ENCODE results near the gene SV2C. TPM values are rescaled to one million over a fixed set of nuclear protein-coding genes. Genes with fewer than 3 reads are reported as not detected.

SV2C gene
- total and polyA plus RNA-seq, 2 donors (not counting 1 experiment from before 2014, with no cell fraction given): not detected

GRCh38 chr5:76386360-76386759 lies 303.2 kb downstream of the SV2C start:
- peaks cover 13 to 15% of the 10 kb centered on the region in 2 donors for H3K4me1 ChIP-seq (ENCODE audit: control insufficient read depth in 2 of 2, insufficient read depth in 2 of 2, low read length in 2 of 2)

GRCh38 chr5:76388236-76388635 lies 305.1 kb downstream of the SV2C start:
- no peaks in the 10 kb centered on the region for H3K27me3 ChIP-seq (replicated peaks in 1 of 4; ENCODE audit: control extremely low read depth in 1 of 4, control insufficient read depth in 3 of 4, insufficient read depth in 4 of 4, low read length in 3 of 4)
- no peak for ATAC-seq (ENCODE audit: low read depth)
- ChIA-PET CTCF (interaction anchor here (1.3 kb wide), 1 partner anchor 14 kb away, joined by 7 read pairs; the partner anchor contains the start of gene IQGAP2), POLR2A (no interaction called here)
- no CpG with 5 or more reads among the region's 1 CpG for WGBS (ENCODE audit: insufficient coverage)
- intact Hi-C loops (cut with micrococcal nuclease): no loop called here
- no peak overlapping the region for H3K4me2 ChIP-seq (replicated peaks; ENCODE audit: low read depth, low read length, poor library complexity, severe bottlenecking)
- DNase-seq: no peak
- H2AFZ ChIP-seq (ENCODE audit: insufficient read depth, low read depth, low read length, poor library complexity, severe bottlenecking): no peak overlapping the region
- H3K4me1 ChIP-seq (ENCODE audit: control insufficient read depth in 2 of 2, insufficient read depth in 2 of 2, low read length in 2 of 2): peaks cover 13 to 17% of the 10 kb centered on the region in 2 donors
- no peak overlapping the region for H3K4me3 ChIP-seq (ENCODE audit: control extremely low read depth in 1 of 5, extremely low read depth in 1 of 5, insufficient read depth in 1 of 5, low read depth in 2 of 5, low read length in 4 of 5)
- H3K9me3 ChIP-seq (ENCODE audit: control extremely low read depth in 1 of 3, control insufficient read depth in 2 of 3, insufficient read depth in 1 of 3, low read length in 2 of 3): peaks cover 0 to 4% (median 0%) of the 10 kb centered on the region in 3 donors
- Mint-ChIP-seq H3K27ac (no peak overlapping the region), H3K27me3 (peaks cover 15% of the 10 kb centered on the region), H3K9me3 (ENCODE audit: insufficient read depth) (no peaks in the 10 kb centered on the region), H3K4me1 (peaks cover 12% of the 10 kb centered on the region), H3K4me3 (no peak overlapping the region)
- H4K20me1 ChIP-seq (ENCODE audit: control insufficient read depth, insufficient read depth, low read length, poor library complexity, severe bottlenecking): no peaks in the 10 kb centered on the region
- TF ChIP-seq EZH2 (IDR thresholded peaks at IDR 0.05; ENCODE audit: borderline replicate concordance, insufficient read depth, low read depth, low read length, poor library complexity, severe bottlenecking): no peak
- H3K79me2 ChIP-seq (ENCODE audit: control insufficient read depth, insufficient read depth, low read length): no peaks in the 10 kb centered on the region
- H3K36me3 ChIP-seq (replicated peaks in 1 of 2; ENCODE audit: control extremely low read depth in 1 of 2, control insufficient read depth in 1 of 2, extremely low read depth in 1 of 2, insufficient read depth in 2 of 2, low read length in 1 of 2): no peaks in the 10 kb centered on the region
- no peak overlapping the region for H3K27ac ChIP-seq (ENCODE audit: low read length in 2 of 2)
- H3K9ac ChIP-seq (ENCODE audit: low read length): no peak overlapping the region

More at GRCh38 chr5:76386360-76386759, 303.2 kb downstream of the SV2C start:
- WGBS (ENCODE audit: insufficient coverage): 85% methylated on average over 5 of the region's 5 CpGs
- Histone ChIP-seq H3K9me3 (ENCODE audit: control extremely low read depth in 1 of 3, control insufficient read depth in 2 of 3, insufficient read depth in 1 of 3, low read length in 2 of 3) (peaks cover 0 to 2% (median 0%) of the 10 kb centered on the region in 3 donors), H3K9ac (ENCODE audit: low read length) (no peak overlapping the region), H3K79me2 (ENCODE audit: control insufficient read depth, insufficient read depth, low read length) (no peaks in the 10 kb centered on the region), H3K4me3 (ENCODE audit: control extremely low read depth in 1 of 5, extremely low read depth in 1 of 5, insufficient read depth in 1 of 5, low read depth in 2 of 5, low read length in 4 of 5) (no peak overlapping the region), H3K36me3 (replicated peaks in 1 of 2; ENCODE audit: control extremely low read depth in 1 of 2, control insufficient read depth in 1 of 2, extremely low read depth in 1 of 2, insufficient read depth in 2 of 2, low read length in 1 of 2) (no peaks in the 10 kb centered on the region), H3K4me2 (replicated peaks; ENCODE audit: low read depth, low read length, poor library complexity, severe bottlenecking) (no peak overlapping the region), H2AFZ (ENCODE audit: insufficient read depth, low read depth, low read length, poor library complexity, severe bottlenecking) (no peak overlapping the region), H4K20me1 (ENCODE audit: control insufficient read depth, insufficient read depth, low read length, poor library complexity, severe bottlenecking) (no peaks in the 10 kb centered on the region), H3K27me3 (replicated peaks in 1 of 4; ENCODE audit: control extremely low read depth in 1 of 4, control insufficient read depth in 3 of 4, insufficient read depth in 4 of 4, low read length in 3 of 4) (no peaks in the 10 kb centered on the region), H3K27ac (ENCODE audit: low read length in 2 of 2) (no peak overlapping the region)
- ChIA-PET CTCF (no interaction called here), POLR2A (no interaction called here)
- no peak overlapping the region for H3K4me3 Mint-ChIP-seq
- TF ChIP-seq CTCF (IDR thresholded peaks at IDR 0.05): no peak
- no peak for TF ChIP-seq EZH2 (IDR thresholded peaks at IDR 0.05; ENCODE audit: borderline replicate concordance, insufficient read depth, low read depth, low read length, poor library complexity, severe bottlenecking)
- peaks cover 13% of the 10 kb centered on the region for H3K27me3 Mint-ChIP-seq
- H3K9me3 Mint-ChIP-seq (ENCODE audit: insufficient read depth): no peaks in the 10 kb centered on the region
- peaks cover 12% of the 10 kb centered on the region for H3K4me1 Mint-ChIP-seq
- ATAC-seq (ENCODE audit: low read depth) (no peak), DNase-seq (no peak)
- H3K27ac Mint-ChIP-seq: no peak overlapping the region
- intact Hi-C loops (cut with micrococcal nuclease): no loop called here
